IMR-90 (cell line): ENCODE data around the gene IMPG2.

Experiments used
- BHLHE40 ChIP-seq: fragments of 150-350 bp; IDR thresholded peaks from 2 replicates; pipeline ENCODE4 v1.6.1; 2016; ENCODE audit warnings: mild to moderate bottlenecking, low read depth, low read length
- CEBPB ChIP-seq: IDR thresholded peaks from 2 replicates; pipeline ENCODE4 v1.6.1; 2012; ENCODE audit warnings: low read depth, low read length, improper control_type of control experiment
- CHD1 ChIP-seq: IDR thresholded peaks from 2 replicates; pipeline ENCODE4 v1.6.1; 2012; ENCODE audit warnings: low read depth, low read length, improper control_type of control experiment
- CTCF ChIP-seq: conservative IDR thresholded peaks from 2 replicates; pipeline ENCODE4 v1.5.1; 2012; ENCODE audit warnings: mild to moderate bottlenecking, low read depth, low read length, improper control_type of control experiment
- ELK1 ChIP-seq: fragments of 150-350 bp; IDR thresholded peaks from 2 replicates; pipeline ENCODE4 v1.6.1; 2016; ENCODE audit warnings: low read depth, mild to moderate bottlenecking, low read length, moderate library complexity, borderline replicate concordance
- MAZ ChIP-seq: IDR thresholded peaks from 2 replicates; pipeline ENCODE4 v1.6.1; 2012; ENCODE audit warnings: low read depth, mild to moderate bottlenecking, low read length, improper control_type of control experiment, moderate library complexity, borderline replicate concordance
- MXI1 ChIP-seq: IDR thresholded peaks from 2 replicates; pipeline ENCODE4 v1.6.1; 2012; ENCODE audit warnings: low read depth, mild to moderate bottlenecking, low read length, moderate library complexity, borderline replicate concordance
- POLR2A ChIP-seq: IDR thresholded peaks from 2 replicates; pipeline ENCODE4 v1.6.1; 2012; ENCODE audit warnings: mild to moderate bottlenecking, low read depth, low read length
- RAD21 ChIP-seq: IDR thresholded peaks from 2 replicates; pipeline ENCODE4 v1.6.1; 2012; ENCODE audit warnings: low read length, improper control_type of control experiment
- RCOR1 ChIP-seq: IDR thresholded peaks from 2 replicates; pipeline ENCODE4 v1.6.1; 2012; ENCODE audit warnings: mild to moderate bottlenecking, low read length, improper control_type of control experiment; ENCODE audit not compliant: insufficient replicate concordance
- RFX5 ChIP-seq: IDR thresholded peaks from 2 replicates; pipeline ENCODE4 v1.8.0; 2012; ENCODE audit warnings: low read depth, mild to moderate bottlenecking, low read length, moderate library complexity

GRCh38 chr3:101325393-101326134, 5.2 kb upstream of the IMPG2 start:
- TF ChIP-seq BHLHE40 (no peak), CTCF (no peak), CEBPB (no peak), POLR2A (no peak), CHD1 (no peak), RCOR1 (no peak), RFX5 (no peak), RAD21 (no peak), ELK1 (no peak), MXI1 (no peak), MAZ (no peak)
